ENCODE results near the gene PCOLCE2.

DNA sequence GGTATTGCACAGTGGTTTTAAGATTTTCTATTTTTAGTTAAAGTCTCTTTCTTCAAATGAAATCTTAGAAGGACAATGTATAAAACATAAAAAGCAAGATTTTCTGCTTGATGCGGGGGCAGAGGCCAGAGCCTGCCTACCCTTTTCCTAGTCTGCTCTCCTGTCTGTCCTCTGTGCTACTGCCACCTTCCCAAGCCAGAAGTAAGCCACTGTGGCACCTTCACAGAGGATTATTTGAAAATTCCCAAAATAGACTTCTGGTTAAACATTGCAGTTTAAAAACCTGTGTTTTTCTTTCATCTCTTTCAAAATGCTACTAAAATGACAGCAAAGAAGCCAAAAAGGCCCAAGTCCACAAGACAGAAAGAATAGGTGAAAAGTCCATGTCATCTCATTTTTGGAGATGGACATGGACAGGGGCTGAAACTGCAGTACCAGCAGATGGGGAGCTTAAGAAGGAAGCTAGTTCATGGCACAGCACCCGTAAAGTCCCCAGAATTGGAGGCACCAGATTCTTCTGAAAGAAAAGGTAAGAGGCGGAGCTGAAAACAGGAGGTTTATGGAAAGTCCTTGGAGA is 37.6 kb upstream of the PCOLCE2 start:
- no peak for TF ChIP-seq FOXA1 (IDR thresholded peaks at IDR 0.05)
- TF ChIP-seq FOXM1 (IDR thresholded peaks at IDR 0.05; ENCODE audit: borderline replicate concordance), result no peak
- no peak for TF ChIP-seq CTBP1 (IDR thresholded peaks at IDR 0.05; ENCODE audit: borderline replicate concordance)

Measured in HEK293T (cell line).